Upper lobe of left lung (tissue), 4 donors: ENCODE data around the gene PAAF1.

Source experiments
- CTCF ChIP-seq, 6 experiments: fragments of 450-650 bp in 4 of 6; fragments of 200-600 bp in 2 of 6; sonication (generic) in 2 of 6; IDR thresholded peaks; one replicate each; pipeline ENCODE4 v1.5.1; 2016 to 2019; ENCODE audit warnings: antibody characterized with exemption in 6 of 6
- EP300 ChIP-seq, 4 donors: sonication (generic); formaldehyde crosslinking; IDR thresholded peaks; one replicate each; pipeline ENCODE4 v1.5.1; 2017; ENCODE audit warnings: antibody characterized with exemption in 4 of 4, control low read depth in 2 of 4
- POLR2A ChIP-seq, 4 donors: fragments of 450-650 bp; IDR thresholded peaks; one replicate each; pipeline ENCODE4 v1.5.1; 2016 to 2017; ENCODE audit warnings: antibody characterized with exemption in 4 of 4, mild to moderate bottlenecking in 2 of 4
- POLR2AphosphoS5 ChIP-seq, 2 donors: sonication (generic); formaldehyde crosslinking; IDR thresholded peaks; one replicate each; pipeline ENCODE4 v1.5.1; 2017; ENCODE audit warnings: antibody characterized with exemption in 2 of 2

- TF ChIP-seq POLR2AphosphoS5 (IDR thresholded peaks at IDR 0.05) = no peak
- TF ChIP-seq CTCF (IDR thresholded peaks at IDR 0.05) = no peak
- no peak for TF ChIP-seq POLR2A (IDR thresholded peaks at IDR 0.05)
- no peak for TF ChIP-seq EP300 (IDR thresholded peaks at IDR 0.05)
Observed at GRCh38 chr11:73931951-73932350, 55.2 kb downstream of the PAAF1 start.
